GM12891 (cell line): Measurements from ENCODE around the gene CSPG5.

Source experiments
- POLR2A ChIP-seq: IDR thresholded peaks from 2 replicates; pipeline ENCODE4 v1.6.1; 2011; ENCODE audit warnings: low read depth, low read length, control low read depth
- POLR2AphosphoS5 ChIP-seq: IDR thresholded peaks from 2 replicates; pipeline ENCODE4 v1.6.1; 2011; ENCODE audit warnings: low read depth, low read length, control low read depth
- TAF1 ChIP-seq: IDR thresholded peaks from 2 replicates; pipeline ENCODE4 v1.6.1; 2011; ENCODE audit warnings: low read depth, low read length, control low read depth

GRCh38 chr3:47628426-47628825, 49.8 kb upstream of the CSPG5 start:
- TF ChIP-seq TAF1: no peak
- TF ChIP-seq POLR2AphosphoS5: no peak
- no peak for TF ChIP-seq POLR2A
